ENCODE measurements around the gene MAG.

MAG gene

GRCh38 chr19:35318679-35319448 lies 26.9 kb downstream of the MAG start:
- peak in 1 of 2 donors; percentile 75 for DNase-seq

- DNase-seq = peak in 1 of 2 donors; percentile 26
These were observed 28.2 kb downstream of the MAG start for GRCh38 chr19:35320065-35320713.

- no peak for DNase-seq
These were observed 29.3 kb downstream of the MAG start for GRCh38 chr19:35321291-35321690.

- DNase-seq = no peak
These were observed 30.1 kb downstream of the MAG start for GRCh38 chr19:35322014-35322413.

GRCh38 chr19:35327642-35328041 lies 35.7 kb downstream of the MAG start:
- DNase-seq = no peak

GRCh38 chr19:35328851-35329285 lies 36.9 kb downstream of the MAG start, which contains the start of gene CD22:
TSS of gene CD22 (plus strand) at chr19:35329187. CDS start at chr19:35332041, 2,854 bp downstream.
- DNase-seq = peak in 1 of 2 donors; percentile 67

GRCh38 chr19:35329323-35329722 lies 37.4 kb downstream of the MAG start:
- no peak for DNase-seq

GRCh38 chr19:35330475-35330874 lies 38.5 kb downstream of the MAG start:
- peak in 1 of 2 donors; percentile 79 for DNase-seq

- DNase-seq = no peak
These were observed 39.7 kb downstream of the MAG start for GRCh38 chr19:35331551-35332214.

- peak in 1 of 2 donors; percentile 26 for DNase-seq
These were observed 40.9 kb downstream of the MAG start for GRCh38 chr19:35332817-35333216.

GRCh38 chr19:35334144-35334753 lies 42.3 kb downstream of the MAG start:
- no peak for DNase-seq

GRCh38 chr19:35336166-35336955 lies 44.4 kb downstream of the MAG start:
- no peak for DNase-seq

- no peak for DNase-seq
These were observed 45.4 kb downstream of the MAG start for GRCh38 chr19:35337097-35337983.

- DNase-seq = no peak
These were observed 46.0 kb downstream of the MAG start for GRCh38 chr19:35337984-35338296.

GRCh38 chr19:35340431-35340830 lies 48.5 kb downstream of the MAG start:
- DNase-seq = no peak

- DNase-seq = no peak
These were observed 49.0 kb downstream of the MAG start for GRCh38 chr19:35341006-35341405.

GRCh38 chr19:35341565-35342225 lies 49.7 kb downstream of the MAG start:
- DNase-seq = no peak

GRCh38 chr19:35342430-35342829 lies 50.5 kb downstream of the MAG start:
- no peak for DNase-seq

GRCh38 chr19:35344511-35345031 lies 52.6 kb downstream of the MAG start:
- no peak for DNase-seq

- DNase-seq = no peak
These were observed 53.7 kb downstream of the MAG start for GRCh38 chr19:35345671-35346111.

Measured in CD4-positive, alpha-beta T cell treated with Interferon alpha-2 for 1 hour (primary cell).